Stimulated activated CD8-positive, alpha-beta memory T cell treated with anti-CD3 and anti-CD28 coated beads, Interleukin-15, amount 100 ng/mL, for 24 hours (primary cell): ENCODE measurements around the gene TNFRSF8.

Experiments used
- DNase-seq: peaks from one replicate; pipeline ENCODE4 v3.0.0-alpha.2; 2020; ENCODE audit warnings: low read depth

The TNFRSF8 gene

GRCh38 chr1:12060500-12060899 lies 2.6 kb upstream of the TNFRSF8 start:
- no peak for DNase-seq

- no peak for DNase-seq
Measured at GRCh38 chr1:12064073-12064969, 1.2 kb downstream of the TNFRSF8 start.

- no peak for DNase-seq
Measured at GRCh38 chr1:12065872-12066271, 2.8 kb downstream of the TNFRSF8 start.

- DNase-seq = no peak
Measured at GRCh38 chr1:12067900-12068821, 5.1 kb downstream of the TNFRSF8 start.

- DNase-seq = no peak
Measured at GRCh38 chr1:12069623-12070244, 6.6 kb downstream of the TNFRSF8 start.

GRCh38 chr1:12071892-12072291 lies 8.8 kb downstream of the TNFRSF8 start:
- no peak for DNase-seq

GRCh38 chr1:12072741-12073140 lies 9.6 kb downstream of the TNFRSF8 start:
- DNase-seq = no peak

GRCh38 chr1:12073796-12074195 lies 10.7 kb downstream of the TNFRSF8 start:
- DNase-seq = no peak

GRCh38 chr1:12075195-12076114 lies 12.4 kb downstream of the TNFRSF8 start:
- DNase-seq = no peak

- DNase-seq = no peak
Measured at GRCh38 chr1:12076425-12077005, 13.4 kb downstream of the TNFRSF8 start.

- no peak for DNase-seq
Measured at GRCh38 chr1:12078575-12078937, 15.5 kb downstream of the TNFRSF8 start.

- no peak for DNase-seq
Measured at GRCh38 chr1:12078938-12079861, 16.1 kb downstream of the TNFRSF8 start.

- DNase-seq = no peak
Measured at GRCh38 chr1:12080156-12080555, 17.1 kb downstream of the TNFRSF8 start.

GRCh38 chr1:12080773-12081556 lies 17.9 kb downstream of the TNFRSF8 start:
- DNase-seq = no peak

GRCh38 chr1:12081648-12082396 lies 18.7 kb downstream of the TNFRSF8 start:
- no peak for DNase-seq

- DNase-seq = no peak
Measured at GRCh38 chr1:12082988-12083387, 19.9 kb downstream of the TNFRSF8 start.

- DNase-seq = no peak
Measured at GRCh38 chr1:12083766-12084165, 20.7 kb downstream of the TNFRSF8 start.

- no peak for DNase-seq
Measured at GRCh38 chr1:12085643-12086260, 22.6 kb downstream of the TNFRSF8 start.
